Endothelial cell of umbilical vein (primary cell): ENCODE measurements around the gene COX7A2. TPM values are rescaled to one million over a fixed set of nuclear protein-coding genes. Genes with fewer than 3 reads are reported as not detected.

Experiments used
- BruUV-seq: library from RNA; stranded (reverse); fragments of 400-500 nt; replicated peaks from 2 replicates; lab custom pipeline; 2021; lab: Mats Ljungman, UMichigan
- CTCF ChIA-PET: fragments of 300-600, 350-600 bp; sonication (Branson Sonifier 250); formaldehyde crosslinking; loops from one replicate; lab custom pipeline; 2021; ENCODE audit warnings: antibody characterized with exemption, inconsistent platforms; lab: Charles Lee
- POLR2A ChIA-PET: fragments of 300-600, 350-600 bp; sonication (Branson Sonifier 250); formaldehyde crosslinking; loops from one replicate; lab custom pipeline; 2021; ENCODE audit warnings: antibody characterized with exemption, inconsistent platforms; lab: Charles Lee
- DNase-seq: peaks from one replicate; pipeline ENCODE4 v3.0.0-alpha.2; 2011; ENCODE audit warnings: low read depth, low spot score
- FAIRE-seq: peaks from 2 replicates; lab custom pipeline; 2011; peaks lifted over from hg19 to GRCh38; lab: Jason Lieb, UNC
- H2AFZ ChIP-seq: 2 replicates; pipeline ENCODE4 v1.6.0; 2012; ENCODE audit warnings: low read depth, low read length, control low read depth, inconsistent platforms
- H3K27ac ChIP-seq: 2 replicates; pipeline ENCODE4 v1.5.1; 2011; ENCODE audit warnings: low read depth, mild to moderate bottlenecking, control low read depth, low read length, moderate library complexity; ENCODE audit not compliant: insufficient read depth
- H3K27me3 ChIP-seq, 2 experiments: 2 replicates each; pipeline versions ENCODE4 v1.6.0 to v1.6.1; 2011; ENCODE audit warnings: low read length in 2 of 2, mixed read lengths in 1 of 2; ENCODE audit not compliant: control insufficient read depth in 2 of 2, insufficient read depth in 2 of 2
- H3K36me3 ChIP-seq, 2 experiments: 2 replicates in 1 of 2; 3 replicates in 1 of 2; pipeline ENCODE4 v1.5.1; 2011; ENCODE audit warnings: low read length in 2 of 2, mild to moderate bottlenecking in 1 of 2, moderate library complexity in 1 of 2; ENCODE audit not compliant: control insufficient read depth in 2 of 2, insufficient read depth in 2 of 2; ENCODE audit errors: extremely low read depth in 1 of 2
- H3K4me1 ChIP-seq: 3 replicates; pipeline ENCODE4 v1.5.1; 2011; ENCODE audit warnings: mild to moderate bottlenecking, low read length; ENCODE audit not compliant: control insufficient read depth, insufficient read depth; ENCODE audit errors: extremely low read depth
- H3K4me2 ChIP-seq: 2 replicates; pipeline ENCODE4 v1.6.1; 2011; ENCODE audit warnings: low read length, control low read depth, mixed read lengths; ENCODE audit not compliant: insufficient read depth
- H3K4me3 ChIP-seq, 3 experiments: fragments of 200-600 bp in 1 of 3; sonication (generic), shearing (Covaris generic) in 1 of 3; replicated peaks in 1 of 3; 2 replicates each; pipeline ENCODE4 v1.5.1; 2011 to 2016; ENCODE audit warnings: control low read depth in 3 of 3, low read length in 3 of 3, mild to moderate bottlenecking in 2 of 3, inconsistent platforms in 1 of 3, low read depth in 1 of 3, moderate library complexity in 1 of 3; ENCODE audit not compliant: insufficient read depth in 1 of 3
- H3K79me2 ChIP-seq: 2 replicates; pipeline ENCODE4 v1.6.0; 2012; ENCODE audit warnings: low read length, inconsistent platforms; ENCODE audit not compliant: control insufficient read depth, insufficient read depth
- H3K9ac ChIP-seq: replicated peaks from 2 replicates; pipeline ENCODE3; 2011; ENCODE audit warnings: low read length, control low read depth; ENCODE audit not compliant: insufficient read depth; ENCODE audit errors: extremely low read depth
- H3K9me1 ChIP-seq: replicated peaks from 3 replicates; pipeline ENCODE4 v1.6.0; 2011; ENCODE audit warnings: mild to moderate bottlenecking, low read length; ENCODE audit not compliant: control insufficient read depth, insufficient read depth; ENCODE audit errors: extremely low read depth
- H3K9me3 ChIP-seq: replicated peaks from 2 replicates; pipeline ENCODE4 v1.5.1; 2012; ENCODE audit warnings: low read length, inconsistent platforms; ENCODE audit not compliant: control insufficient read depth, insufficient read depth
- H4K20me1 ChIP-seq: replicated peaks from 2 replicates; pipeline ENCODE3; 2011; ENCODE audit warnings: mild to moderate bottlenecking, low read length; ENCODE audit not compliant: control insufficient read depth, insufficient read depth; ENCODE audit errors: extremely low read depth
- CTCF ChIP-seq, 2 donors: IDR thresholded peaks; 1 replicate in 1 of 2; 2 replicates in 1 of 2; pipeline ENCODE4 v1.5.1; 2011; ENCODE audit warnings: low read length in 2 of 2, mild to moderate bottlenecking in 2 of 2, moderate library complexity in 2 of 2, control low read depth in 1 of 2, inconsistent platforms in 1 of 2, low read depth in 1 of 2; ENCODE audit not compliant: insufficient read depth in 1 of 2; ENCODE audit errors: extremely low read depth in 1 of 2
- POLR2A ChIP-seq: IDR thresholded peaks from 2 replicates; pipeline ENCODE4 v1.6.1; 2012; ENCODE audit warnings: low read depth, mild to moderate bottlenecking, control low read depth, low read length
- dilution Hi-C: fragments of 300-500 bp; cut with MboI; formaldehyde crosslinking; loops from one replicate; pipeline ENCODE4 v1.15.0; 2019; ENCODE audit warnings: low sequenced_read_pairs; ENCODE audit not compliant: extremely low pct_ligation_motif_present
- intact Hi-C: fragments of 100-400 bp; cut with micrococcal nuclease; formaldehyde crosslinking; loops from one replicate; pipeline ENCODE4 v1.10.0; 2022
- polyA plus RNA-seq, 4 experiments: library from polyadenylated mRNA; depleted of rRNA in 3 of 4; stranded (reverse) in 3 of 4; unstranded in 1 of 4; fragments of >200 nt; gene quantifications; 2 replicates each; pipeline versions ENCODE4 v1.2.1 to v1.2.3, GENCODE V29; 2011 to 2012; ENCODE audit warnings: missing spikeins in 1 of 4
- total RNA-seq: library from RNA; stranded (reverse); gene quantifications from 2 replicates; pipeline ENCODE4 v1.2.3, GENCODE V29; 2021
- TF ChIP-seq, protein P1 (sequence below): IDR thresholded peaks from 2 replicates; pipeline ENCODE4 v1.6.1; 2011; ENCODE audit not compliant: insufficient read depth, insufficient read length

The COX7A2 gene
- total and polyA plus RNA-seq, 2 donors (not counting 3 experiments of a cell fraction or from before 2014, with no cell fraction given): 254 to 426 TPM

- DNase-seq (peak; percentile 48), FAIRE-seq (peak; percentile 35)
- CTCF ChIA-PET: interaction anchor here (1.5 to 9.8 kb wide), 3 partner anchors 8 to 14 kb away, joined by 3 to 95 read pairs (median 3); no protein-coding TSS in a partner anchor
- intact Hi-C loops: no loop called here
- dilution Hi-C loops: no loop called here
- POLR2A ChIA-PET: interaction anchor here (1.2 kb wide), 1 partner anchor 243 kb away, joined by 3 read pairs; no protein-coding TSS in a partner anchor
- H3K36me3 ChIP-seq: no peaks in the 10 kb centered on the region
- H3K4me1 ChIP-seq: peaks cover 43% of the 10 kb centered on the region
- H3K9me3 ChIP-seq: no peaks in the 10 kb centered on the region
- peak overlapping the region; percentile 87 for H3K4me2 ChIP-seq
- H3K27ac ChIP-seq: no peak overlapping the region
- H3K9me1 ChIP-seq: no peaks in the 10 kb centered on the region
- H3K4me3 ChIP-seq: peak overlapping the region in 2 of 3 experiments; percentile 91
- peaks cover 2% of the 10 kb centered on the region for H4K20me1 ChIP-seq
- TF ChIP-seq POLR2A: no peak
- H3K9ac ChIP-seq: peak overlapping the region; percentile 27
- H3K79me2 ChIP-seq: peaks cover 80% of the 10 kb centered on the region
- H2AFZ ChIP-seq: no peak overlapping the region
- H3K27me3 ChIP-seq: no peaks in the 10 kb centered on the region
- BruUV-seq: no TSS peak
Measured at GRCh38 chr6:75281653-75282052, 38.1 kb upstream of the COX7A2 start.

DNA sequence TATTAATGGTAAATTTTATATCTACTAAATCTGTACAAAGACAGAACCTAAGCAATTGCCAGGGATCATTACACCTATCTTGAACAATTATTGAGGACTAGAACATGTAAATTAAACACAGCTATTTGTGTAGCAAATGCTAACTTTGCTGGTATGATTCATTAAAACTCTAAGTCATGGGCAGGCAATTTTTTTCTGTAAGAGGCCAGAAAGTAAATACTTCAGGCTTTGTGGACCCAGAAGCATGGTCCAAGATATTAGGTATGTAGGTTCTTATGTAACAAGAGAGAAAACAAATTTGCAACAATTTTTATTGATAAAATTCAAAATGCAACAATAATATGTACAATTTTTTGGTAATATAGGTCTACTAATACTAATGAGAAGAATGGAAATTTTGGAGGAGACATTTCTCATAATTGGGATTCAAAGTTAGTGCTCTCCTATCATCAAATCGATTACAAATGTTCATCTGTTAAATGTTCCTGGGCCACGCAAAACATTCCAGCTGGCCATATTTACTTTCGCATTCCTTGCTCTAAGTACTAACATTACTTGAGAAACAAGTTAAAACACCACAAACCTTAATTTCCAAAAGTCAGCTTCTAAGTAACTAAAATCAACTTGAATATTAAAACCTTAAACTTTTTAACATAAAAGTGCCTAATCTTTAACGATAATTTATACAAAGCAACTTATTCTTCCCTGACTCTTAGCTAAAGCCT lies 36.7 kb upstream of the COX7A2 start:
- DNase-seq (no peak), FAIRE-seq (no peak)
- H2AFZ ChIP-seq: no peak overlapping the region
- POLR2A ChIA-PET: interaction anchor here (0.7 to 1.2 kb wide), 2 partner anchors 10 to 245 kb away, joined by 3 read pairs; no protein-coding TSS in a partner anchor
- CTCF ChIA-PET: interaction anchor here (1.1 to 9.8 kb wide), 5 partner anchors 13 to 249 kb away, joined by 3 to 95 read pairs (median 5); no protein-coding TSS in a partner anchor
- H3K9me3 ChIP-seq: no peaks in the 10 kb centered on the region
- H3K4me2 ChIP-seq: peak overlapping the region; percentile 32
- H3K9me1 ChIP-seq: no peaks in the 10 kb centered on the region
- BruUV-seq: no TSS peak
- peaks cover 2% of the 10 kb centered on the region for H4K20me1 ChIP-seq
- H3K27ac ChIP-seq: peak overlapping the region; percentile 12
- H3K79me2 ChIP-seq: peaks cover 92% of the 10 kb centered on the region
- no peaks in the 10 kb centered on the region for H3K36me3 ChIP-seq
- no peak for TF ChIP-seq CTCF (IDR thresholded peaks at IDR 0.05; ENCODE audit: extremely low read depth in 1 of 2, insufficient read depth in 1 of 2, low read depth in 1 of 2, low read length in 2 of 2)
- TF ChIP-seq, protein P1, sequence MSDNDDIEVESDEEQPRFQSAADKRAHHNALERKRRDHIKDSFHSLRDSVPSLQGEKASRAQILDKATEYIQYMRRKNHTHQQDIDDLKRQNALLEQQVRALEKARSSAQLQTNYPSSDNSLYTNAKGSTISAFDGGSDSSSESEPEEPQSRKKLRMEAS: no peak
- dilution Hi-C loops: no loop called here
- H3K4me1 ChIP-seq: peaks cover 49% of the 10 kb centered on the region
- no peak overlapping the region for H3K9ac ChIP-seq
- intact Hi-C loops: no loop called here
- peak overlapping the region in 2 of 3 experiments; percentile 6 to 15 for H3K4me3 ChIP-seq
- H3K27me3 ChIP-seq: no peaks in the 10 kb centered on the region
